ENCODE measurements around the gene PLA2G3. TPM values are rescaled to one million over a fixed set of nuclear protein-coding genes. Genes with fewer than 3 reads are reported as not detected.

The PLA2G3 gene
- polyA plus RNA-seq, 2 of the 4 experiments (the other 2 are of a cell fraction): not detected

DNA sequence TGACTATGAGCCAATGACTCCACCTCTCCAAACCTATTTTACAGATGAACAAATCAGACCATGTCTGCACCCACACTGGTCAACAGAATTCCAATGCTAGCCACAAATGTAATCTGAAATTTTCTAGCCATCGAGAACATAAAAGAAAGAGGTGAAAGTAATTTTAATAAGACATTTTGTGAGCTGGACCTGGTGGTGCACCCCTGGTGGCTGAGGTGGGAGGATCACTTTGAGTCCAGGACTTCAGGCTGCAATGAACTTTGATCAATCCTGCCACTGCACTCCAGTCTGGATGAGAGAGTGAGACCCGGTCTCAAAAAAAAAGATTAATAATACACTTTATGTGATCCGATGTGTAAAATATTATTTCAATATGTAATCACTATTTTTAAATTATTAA, 10.3 kb upstream of the PLA2G3 start:
- DNase-seq (ENCODE audit: low read depth in 1 of 2, low spot score in 1 of 2): no peak
- H3K4me3 ChIP-seq: no peak overlapping the region
- 32% methylated on average over 3 of the region's 3 CpGs for WGBS (ENCODE audit: missing lambda C conversion rate)
- no peak for FAIRE-seq
- ChIA-PET CTCF (interaction anchor here (1.3 to 6.6 kb wide), 3 partner anchors 12 to 63 kb away, joined by 4 to 50 read pairs (median 50); partner anchors contain the start of gene SELENOM), POLR2A (no interaction called here)
- no peaks in the 10 kb centered on the region for H3K4me1 ChIP-seq
- ATAC-seq: peak; percentile 56 to 63; a peak in 3 of 6 replicates
- no peak overlapping the region for H3K4me2 ChIP-seq
- H3K9me3 ChIP-seq: no peaks in the 10 kb centered on the region
- H3K27ac ChIP-seq: no peak overlapping the region
- TF ChIP-seq, protein P1, sequence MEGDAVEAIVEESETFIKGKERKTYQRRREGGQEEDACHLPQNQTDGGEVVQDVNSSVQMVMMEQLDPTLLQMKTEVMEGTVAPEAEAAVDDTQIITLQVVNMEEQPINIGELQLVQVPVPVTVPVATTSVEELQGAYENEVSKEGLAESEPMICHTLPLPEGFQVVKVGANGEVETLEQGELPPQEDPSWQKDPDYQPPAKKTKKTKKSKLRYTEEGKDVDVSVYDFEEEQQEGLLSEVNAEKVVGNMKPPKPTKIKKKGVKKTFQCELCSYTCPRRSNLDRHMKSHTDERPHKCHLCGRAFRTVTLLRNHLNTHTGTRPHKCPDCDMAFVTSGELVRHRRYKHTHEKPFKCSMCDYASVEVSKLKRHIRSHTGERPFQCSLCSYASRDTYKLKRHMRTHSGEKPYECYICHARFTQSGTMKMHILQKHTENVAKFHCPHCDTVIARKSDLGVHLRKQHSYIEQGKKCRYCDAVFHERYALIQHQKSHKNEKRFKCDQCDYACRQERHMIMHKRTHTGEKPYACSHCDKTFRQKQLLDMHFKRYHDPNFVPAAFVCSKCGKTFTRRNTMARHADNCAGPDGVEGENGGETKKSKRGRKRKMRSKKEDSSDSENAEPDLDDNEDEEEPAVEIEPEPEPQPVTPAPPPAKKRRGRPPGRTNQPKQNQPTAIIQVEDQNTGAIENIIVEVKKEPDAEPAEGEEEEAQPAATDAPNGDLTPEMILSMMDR (IDR thresholded peaks at IDR 0.05): peak; percentile 6; the same call in 1 of the 3 replicates
- TF ChIP-seq ZNF302 (CRISPR knock-in tag; IDR thresholded peaks at IDR 0.05): no peak

DNA sequence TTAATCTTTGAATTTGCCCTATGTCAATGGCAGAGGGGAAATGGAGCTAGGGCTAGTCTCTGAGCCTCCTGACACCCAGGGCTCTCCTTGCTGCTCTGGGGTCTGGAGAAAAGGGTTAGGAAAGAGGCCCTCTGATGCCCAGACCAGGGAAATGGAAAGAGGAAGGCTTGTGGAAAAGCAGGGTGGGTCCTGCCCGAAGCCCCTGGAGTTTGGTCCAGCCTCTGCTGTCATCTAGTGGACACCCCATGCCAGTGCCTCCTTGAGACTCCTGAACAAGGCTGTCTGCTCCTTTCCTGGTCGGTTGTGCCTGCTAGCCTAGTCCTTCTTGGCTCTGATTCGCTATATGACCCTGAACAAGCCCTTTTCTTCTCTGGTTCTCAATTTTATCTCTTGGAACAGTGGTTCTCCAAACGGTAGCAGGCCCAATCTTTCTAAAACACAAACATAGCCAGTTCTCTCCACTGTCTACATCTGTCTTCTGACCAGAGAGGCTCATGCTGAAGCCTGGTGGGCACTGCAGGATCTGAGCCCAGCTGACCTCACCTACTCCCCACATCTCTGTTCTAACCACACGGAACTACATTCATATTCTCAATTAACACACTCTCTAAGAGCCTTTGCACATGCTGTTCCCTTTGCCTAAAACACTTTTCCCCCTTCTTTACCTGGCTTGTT, 8.8 kb upstream of the PLA2G3 start:
- 0% methylated on average over 5 of the region's 5 CpGs for WGBS (ENCODE audit: missing lambda C conversion rate)
- ATAC-seq (peak; percentile 98 to 99), DNase-seq (ENCODE audit: low read depth in 1 of 2, low spot score in 1 of 2) (peak; percentile 72 to 75), FAIRE-seq (no peak)
- Histone ChIP-seq H3K4me3 (no peak overlapping the region), H3K4me1 (no peaks in the 10 kb centered on the region), H3K4me2 (no peak overlapping the region), H3K27ac (0 out of 6 replicates have a peak overlapping the region, but pooled peaks of 1 of the 2 experiments have one; percentile 0), H3K9me3 (no peaks in the 10 kb centered on the region)
- POLR2A ChIA-PET: no interaction called here
- TF ChIP-seq, protein P1 (IDR thresholded peaks at IDR 0.05): peak; percentile 90
- TF ChIP-seq RAD21 (conservative IDR thresholded peaks at IDR 0.05 in 1 of 2, IDR thresholded peaks at IDR 0.05 in 1 of 2): peak; percentile 91 to 92
- TF ChIP-seq SMC3 (IDR thresholded peaks at IDR 0.05): peak; percentile 74
- no peak for TF ChIP-seq JUN (IDR thresholded peaks at IDR 0.05)
- CTCF ChIA-PET: interaction anchor here (0.6 to 6.1 kb wide), 17 partner anchors 9 to 542 kb away, joined by 3 to 50 read pairs (median 4); partner anchors contain the start of genes SELENOM and TCN2

DNA sequence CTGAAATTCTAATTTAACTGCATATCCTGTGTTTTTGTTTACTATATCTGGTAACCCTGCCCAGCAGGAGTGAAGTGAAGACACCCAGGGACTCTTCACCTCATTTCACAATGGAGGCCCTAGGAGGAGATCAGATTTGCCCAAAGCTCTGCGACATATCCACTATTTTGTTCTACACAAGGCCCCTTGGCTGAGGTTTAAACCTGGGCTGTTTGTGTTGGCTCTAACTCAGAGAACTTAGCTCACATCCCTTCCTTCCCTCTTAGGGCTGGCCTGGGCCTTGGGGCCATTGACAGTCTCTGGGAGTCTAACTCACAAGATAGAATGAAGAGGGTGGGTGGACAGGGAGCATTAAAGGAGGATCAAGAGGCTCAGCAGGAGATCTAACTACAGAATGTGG, 8.2 kb upstream of the PLA2G3 start:
- 100% methylated on average over 1 of the region's 1 CpG for WGBS (ENCODE audit: missing lambda C conversion rate)
- POLR2A ChIA-PET: no interaction called here
- Histone ChIP-seq H3K4me2 (no peak overlapping the region), H3K4me3 (no peak overlapping the region), H3K4me1 (no peaks in the 10 kb centered on the region), H3K9me3 (no peaks in the 10 kb centered on the region), H3K27ac (0 out of 6 replicates have a peak overlapping the region, but pooled peaks of 1 of the 2 experiments have one; percentile 0)
- FAIRE-seq (no peak), DNase-seq (ENCODE audit: low read depth in 1 of 2, low spot score in 1 of 2) (no peak), ATAC-seq (peak in 1 of 2 experiments; percentile 24; a peak in 3 of 6 replicates)
- no peak for TF ChIP-seq ZNF302 (CRISPR knock-in tag; IDR thresholded peaks at IDR 0.05)
- TF ChIP-seq HOXA7 (CRISPR knock-in tag; IDR thresholded peaks at IDR 0.05): no peak
- TF ChIP-seq EHMT2 (IDR thresholded peaks at IDR 0.05; ENCODE audit: low read depth): no peak
- no peak for TF ChIP-seq POLR2AphosphoS2 (conservative IDR thresholded peaks at IDR 0.05; ENCODE audit: low read length)
- TF ChIP-seq HEYL (CRISPR knock-in tag; IDR thresholded peaks at IDR 0.05): no peak
- TF ChIP-seq PHF8 (IDR thresholded peaks at IDR 0.05; ENCODE audit: borderline replicate concordance, low read depth): no peak
- no peak for TF ChIP-seq FOSL2 (IDR thresholded peaks at IDR 0.05)
- TF ChIP-seq FOSL2 (CRISPR knock-in tag; IDR thresholded peaks at IDR 0.05): no peak
- TF ChIP-seq RFX5 (IDR thresholded peaks at IDR 0.05): no peak
- no peak for TF ChIP-seq NFE2L2 (conservative IDR thresholded peaks at IDR 0.05; ENCODE audit: low read length)
- TF ChIP-seq, protein P2, sequence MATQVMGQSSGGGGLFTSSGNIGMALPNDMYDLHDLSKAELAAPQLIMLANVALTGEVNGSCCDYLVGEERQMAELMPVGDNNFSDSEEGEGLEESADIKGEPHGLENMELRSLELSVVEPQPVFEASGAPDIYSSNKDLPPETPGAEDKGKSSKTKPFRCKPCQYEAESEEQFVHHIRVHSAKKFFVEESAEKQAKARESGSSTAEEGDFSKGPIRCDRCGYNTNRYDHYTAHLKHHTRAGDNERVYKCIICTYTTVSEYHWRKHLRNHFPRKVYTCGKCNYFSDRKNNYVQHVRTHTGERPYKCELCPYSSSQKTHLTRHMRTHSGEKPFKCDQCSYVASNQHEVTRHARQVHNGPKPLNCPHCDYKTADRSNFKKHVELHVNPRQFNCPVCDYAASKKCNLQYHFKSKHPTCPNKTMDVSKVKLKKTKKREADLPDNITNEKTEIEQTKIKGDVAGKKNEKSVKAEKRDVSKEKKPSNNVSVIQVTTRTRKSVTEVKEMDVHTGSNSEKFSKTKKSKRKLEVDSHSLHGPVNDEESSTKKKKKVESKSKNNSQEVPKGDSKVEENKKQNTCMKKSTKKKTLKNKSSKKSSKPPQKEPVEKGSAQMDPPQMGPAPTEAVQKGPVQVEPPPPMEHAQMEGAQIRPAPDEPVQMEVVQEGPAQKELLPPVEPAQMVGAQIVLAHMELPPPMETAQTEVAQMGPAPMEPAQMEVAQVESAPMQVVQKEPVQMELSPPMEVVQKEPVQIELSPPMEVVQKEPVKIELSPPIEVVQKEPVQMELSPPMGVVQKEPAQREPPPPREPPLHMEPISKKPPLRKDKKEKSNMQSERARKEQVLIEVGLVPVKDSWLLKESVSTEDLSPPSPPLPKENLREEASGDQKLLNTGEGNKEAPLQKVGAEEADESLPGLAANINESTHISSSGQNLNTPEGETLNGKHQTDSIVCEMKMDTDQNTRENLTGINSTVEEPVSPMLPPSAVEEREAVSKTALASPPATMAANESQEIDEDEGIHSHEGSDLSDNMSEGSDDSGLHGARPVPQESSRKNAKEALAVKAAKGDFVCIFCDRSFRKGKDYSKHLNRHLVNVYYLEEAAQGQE (IDR thresholded peaks at IDR 0.05): no peak
- TF ChIP-seq, protein P1 (IDR thresholded peaks at IDR 0.05): no peak
- no peak for TF ChIP-seq RAD21 (conservative IDR thresholded peaks at IDR 0.05 in 1 of 2, IDR thresholded peaks at IDR 0.05 in 1 of 2)
- no peak for TF ChIP-seq FOXS1 (CRISPR knock-in tag; IDR thresholded peaks at IDR 0.05)
- TF ChIP-seq ZFP36 (IDR thresholded peaks at IDR 0.05; ENCODE audit: borderline replicate concordance, partially characterized antibody): no peak
- TF ChIP-seq, protein P3, sequence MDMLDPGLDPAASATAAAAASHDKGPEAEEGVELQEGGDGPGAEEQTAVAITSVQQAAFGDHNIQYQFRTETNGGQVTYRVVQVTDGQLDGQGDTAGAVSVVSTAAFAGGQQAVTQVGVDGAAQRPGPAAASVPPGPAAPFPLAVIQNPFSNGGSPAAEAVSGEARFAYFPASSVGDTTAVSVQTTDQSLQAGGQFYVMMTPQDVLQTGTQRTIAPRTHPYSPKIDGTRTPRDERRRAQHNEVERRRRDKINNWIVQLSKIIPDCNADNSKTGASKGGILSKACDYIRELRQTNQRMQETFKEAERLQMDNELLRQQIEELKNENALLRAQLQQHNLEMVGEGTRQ (IDR thresholded peaks at IDR 0.05): no peak
- CTCF ChIA-PET: interaction anchor here (0.6 to 6.1 kb wide), 14 partner anchors 10 to 202 kb away, joined by 3 to 50 read pairs (median 4); partner anchors contain the start of gene SELENOM

Data from A549 (cell line).